Prostate gland (tissue), 2 donors: ENCODE measurements around the gene AAR2. TPM values are rescaled to one million over a fixed set of nuclear protein-coding genes. Genes with fewer than 3 reads are reported as not detected.

Experiments used
- DNase-seq: peaks from one replicate; pipeline ENCODE4 v3.0.0-alpha.2; 2019; ENCODE audit warnings: low spot score
- H3K27ac ChIP-seq, 2 donors: fragments of 200-600 bp; sonication (generic); 2 replicates each; pipeline ENCODE4 v1.5.1; 2017 to 2019
- H3K27me3 ChIP-seq: fragments of 200-600 bp; sonication (generic); replicated peaks from 2 replicates; pipeline ENCODE4 v1.5.1; 2019; ENCODE audit not compliant: insufficient read depth
- H3K36me3 ChIP-seq, 2 donors: fragments of 200-600 bp; sonication (generic); 1 replicate in 1 of 2; 2 replicates in 1 of 2; pipeline versions ENCODE4 v1.5.1 to v1.8.1; 2017 to 2019
- H3K4me1 ChIP-seq: fragments of 200-600 bp; sonication (generic); replicated peaks from 2 replicates; pipeline ENCODE4 v1.5.1; 2019
- H3K4me3 ChIP-seq, 2 donors: fragments of 200-600 bp; sonication (generic); 2 replicates each; pipeline ENCODE4 v1.5.1; 2017 to 2019
- H3K9me3 ChIP-seq: fragments of 200-600 bp; sonication (generic); 2 replicates; pipeline ENCODE4 v1.5.1; 2017
- POLR2A ChIP-seq: fragments of 450-650 bp; IDR thresholded peaks from one replicate; pipeline ENCODE4 v1.6.1; 2016; ENCODE audit warnings: antibody characterized with exemption, mild to moderate bottlenecking
- POLR2AphosphoS5 ChIP-seq: sonication (generic); formaldehyde crosslinking; IDR thresholded peaks from one replicate; pipeline ENCODE4 v1.6.1; 2017; ENCODE audit warnings: antibody characterized with exemption
- WGBS: methylation state at CpG from one replicate; pipeline ENCODE4 v1.1.5; 2018; 5-methylcytosine and 5-hydroxymethylcytosine counted together
- intact Hi-C: fragments of 100-400 bp; cut with DNase I; formaldehyde crosslinking; loops from one replicate; pipeline ENCODE4 v1.14.2; 2022
- total RNA-seq, 2 donors: library from RNA; depleted of rRNA; stranded (reverse); fragments of >200 nt; gene quantifications; one replicate each; pipeline ENCODE4 v1.1.0, GENCODE V29; 2016
- TF ChIP-seq, protein P1 (sequence below), 4 experiments: fragments of 200-600 bp in 2 of 4; fragments of 450-650 bp in 2 of 4; sonication (generic) in 2 of 4; IDR thresholded peaks; 1 replicate in 3 of 4; 2 replicates in 1 of 4; pipeline ENCODE4 v1.5.1; 2016 to 2019; ENCODE audit warnings: antibody characterized with exemption in 4 of 4, mild to moderate bottlenecking in 2 of 4, moderate library complexity in 2 of 4

Gene AAR2
- total RNA-seq, 2 donors from 2014 or later: 34.7 to 44.6 TPM

DNA sequence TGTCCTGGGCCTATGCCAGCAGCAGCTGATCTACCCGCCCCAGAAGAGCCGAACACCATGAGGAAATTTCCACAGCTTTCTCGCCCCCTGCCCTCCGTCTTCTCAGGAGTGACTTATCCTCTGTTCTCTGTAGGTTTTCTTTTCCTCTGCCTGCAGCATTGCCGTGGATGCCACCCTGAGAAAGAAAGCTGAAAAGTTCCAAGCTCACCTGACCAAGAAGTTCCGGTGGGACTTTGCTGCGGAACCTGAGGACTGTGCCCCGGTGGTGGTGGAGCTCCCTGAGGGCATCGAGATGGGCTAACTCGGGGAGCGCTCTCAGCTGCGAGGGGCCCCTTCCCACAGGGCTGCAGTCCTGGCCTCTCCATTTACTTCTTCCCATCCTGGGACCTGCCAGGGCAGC, 19.2 kb downstream of the AAR2 start:
- H3K4me1 ChIP-seq: no peaks in the 10 kb centered on the region
- H3K9me3 ChIP-seq: no peaks in the 10 kb centered on the region
- no peak overlapping the region for H3K27ac ChIP-seq
- DNase-seq: no peak
- WGBS: 92% methylated on average over 12 of the region's 12 CpGs
- intact Hi-C loops: no loop called here
- no peak for TF ChIP-seq POLR2A
- TF ChIP-seq, protein P1, sequence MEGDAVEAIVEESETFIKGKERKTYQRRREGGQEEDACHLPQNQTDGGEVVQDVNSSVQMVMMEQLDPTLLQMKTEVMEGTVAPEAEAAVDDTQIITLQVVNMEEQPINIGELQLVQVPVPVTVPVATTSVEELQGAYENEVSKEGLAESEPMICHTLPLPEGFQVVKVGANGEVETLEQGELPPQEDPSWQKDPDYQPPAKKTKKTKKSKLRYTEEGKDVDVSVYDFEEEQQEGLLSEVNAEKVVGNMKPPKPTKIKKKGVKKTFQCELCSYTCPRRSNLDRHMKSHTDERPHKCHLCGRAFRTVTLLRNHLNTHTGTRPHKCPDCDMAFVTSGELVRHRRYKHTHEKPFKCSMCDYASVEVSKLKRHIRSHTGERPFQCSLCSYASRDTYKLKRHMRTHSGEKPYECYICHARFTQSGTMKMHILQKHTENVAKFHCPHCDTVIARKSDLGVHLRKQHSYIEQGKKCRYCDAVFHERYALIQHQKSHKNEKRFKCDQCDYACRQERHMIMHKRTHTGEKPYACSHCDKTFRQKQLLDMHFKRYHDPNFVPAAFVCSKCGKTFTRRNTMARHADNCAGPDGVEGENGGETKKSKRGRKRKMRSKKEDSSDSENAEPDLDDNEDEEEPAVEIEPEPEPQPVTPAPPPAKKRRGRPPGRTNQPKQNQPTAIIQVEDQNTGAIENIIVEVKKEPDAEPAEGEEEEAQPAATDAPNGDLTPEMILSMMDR (IDR thresholded peaks at IDR 0.05): no peak
- H3K27me3 ChIP-seq: no peaks in the 10 kb centered on the region
- peaks cover 0 to 7% of the 10 kb centered on the region in 2 donors for H3K36me3 ChIP-seq
- H3K4me3 ChIP-seq: no peak overlapping the region

DNA sequence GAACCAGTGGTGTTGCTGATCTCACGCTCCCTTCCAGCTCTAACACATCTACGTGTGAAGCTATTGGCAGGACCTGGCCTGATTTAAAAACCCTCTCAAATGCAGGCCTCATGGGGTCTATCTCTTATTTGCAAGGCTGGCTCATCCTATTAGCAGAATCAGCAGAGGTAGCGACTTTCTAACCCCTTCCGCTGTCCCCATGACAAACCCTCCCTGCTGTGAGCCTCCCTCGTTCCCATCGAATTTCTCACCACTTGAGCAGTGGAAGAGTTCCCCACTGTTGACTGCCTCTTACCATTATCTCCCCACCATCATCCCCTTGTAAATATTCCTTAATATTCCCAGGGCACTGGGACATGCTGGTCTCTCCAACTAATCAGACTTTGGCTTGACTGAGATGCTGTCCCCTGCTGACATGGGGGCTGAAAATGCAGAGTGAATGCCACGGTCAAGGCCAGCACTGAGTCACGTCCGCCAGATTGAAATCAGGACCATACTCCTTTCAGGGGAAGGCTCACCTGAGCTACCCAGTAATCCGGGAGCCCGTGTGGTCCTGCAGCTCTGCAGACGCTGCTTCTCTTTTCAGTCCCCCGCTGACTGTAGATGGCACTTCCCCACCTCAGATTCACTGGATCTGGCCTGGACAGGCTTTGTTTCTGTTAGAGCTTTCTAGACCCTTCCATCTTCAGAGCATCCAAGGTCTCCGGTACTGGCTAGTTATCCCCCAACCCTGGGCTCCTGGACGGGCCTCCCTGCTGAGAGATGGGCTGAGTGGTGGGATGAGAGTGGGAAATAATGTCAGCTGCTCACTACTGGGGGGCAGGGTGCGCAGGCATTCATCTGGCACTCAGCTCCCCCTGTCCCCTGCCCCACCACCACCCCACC, 23.1 kb downstream of the AAR2 start:
- Histone ChIP-seq H3K27ac (no peak overlapping the region), H3K4me1 (no peaks in the 10 kb centered on the region), H3K4me3 (no peak overlapping the region), H3K36me3 (peaks cover 0 to 7% of the 10 kb centered on the region in 2 donors), H3K9me3 (no peaks in the 10 kb centered on the region), H3K27me3 (no peaks in the 10 kb centered on the region)
- intact Hi-C loops: no loop called here
- 64% methylated on average over 16 of the region's 16 CpGs for WGBS
- no peak for DNase-seq
- TF ChIP-seq POLR2AphosphoS5: no peak

DNA sequence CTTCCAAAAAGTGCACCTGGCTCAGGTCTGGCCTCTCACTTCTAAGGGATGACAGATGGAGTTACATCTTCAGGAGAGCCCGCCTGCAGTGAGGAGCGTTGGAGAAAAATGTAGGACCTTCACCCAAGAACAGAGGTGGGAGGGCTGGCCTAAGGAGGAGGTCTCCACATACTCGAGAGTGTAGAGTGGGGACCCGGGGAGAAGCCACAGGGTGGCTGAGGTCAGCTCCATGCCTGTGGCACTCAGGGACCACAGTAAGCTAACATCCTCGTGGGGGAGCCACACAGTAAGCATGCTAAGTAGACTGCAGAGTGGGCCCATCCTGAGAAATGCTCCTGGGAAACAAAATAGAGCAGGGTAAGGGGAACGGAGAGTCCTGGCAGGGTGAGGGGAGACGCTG, 24.0 kb downstream of the AAR2 start:
- Histone ChIP-seq H3K36me3 (peaks cover 0 to 7% of the 10 kb centered on the region in 2 donors), H3K27me3 (no peaks in the 10 kb centered on the region), H3K27ac (no peak overlapping the region), H3K4me1 (no peaks in the 10 kb centered on the region), H3K4me3 (no peak overlapping the region), H3K9me3 (no peaks in the 10 kb centered on the region)
- no peak for DNase-seq
- TF ChIP-seq POLR2A: no peak
- TF ChIP-seq POLR2AphosphoS5: no peak
- TF ChIP-seq, protein P1 (IDR thresholded peaks at IDR 0.05): no peak
- intact Hi-C loops: no loop called here
- WGBS: 64% methylated on average over 7 of the region's 7 CpGs

DNA sequence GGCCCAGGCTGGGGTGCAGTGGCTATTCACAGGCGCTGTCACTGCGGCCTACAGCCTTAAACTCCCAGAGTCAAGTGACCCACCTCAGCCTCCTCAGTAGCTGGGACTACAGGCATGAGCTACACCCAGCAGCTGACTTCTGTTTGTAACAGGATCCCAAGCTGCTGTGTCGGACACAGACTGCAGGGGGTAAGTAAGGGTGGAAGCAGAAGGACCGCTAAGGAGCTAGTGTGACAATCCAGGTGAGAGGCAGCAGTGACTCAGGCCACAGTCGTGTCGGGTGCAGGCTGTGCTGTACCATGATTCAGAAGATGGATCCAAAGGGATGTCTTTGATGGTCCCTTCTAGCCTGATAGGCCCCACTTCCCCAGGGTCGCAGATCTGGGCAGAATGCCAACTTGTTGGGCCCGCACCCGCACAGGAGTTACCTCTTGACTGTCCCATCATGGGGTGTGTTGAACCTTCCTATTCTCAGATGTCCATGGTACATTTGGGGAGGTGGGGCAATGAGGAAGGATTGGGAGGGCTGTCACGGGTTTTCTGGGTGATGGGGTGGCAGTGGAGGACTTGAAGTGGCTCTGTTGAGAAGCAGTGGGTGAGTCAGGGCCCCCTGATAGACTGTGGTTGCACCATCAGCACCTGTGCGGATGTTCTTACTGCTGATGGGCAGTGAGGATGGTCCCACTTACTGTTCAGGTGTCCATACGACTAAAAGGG, 25.3 kb downstream of the AAR2 start:
- intact Hi-C loops: no loop called here
- TF ChIP-seq POLR2A: no peak
- no peak for TF ChIP-seq POLR2AphosphoS5
- TF ChIP-seq, protein P1 (IDR thresholded peaks at IDR 0.05): no peak
- Histone ChIP-seq H3K27ac (no peak overlapping the region), H3K9me3 (no peaks in the 10 kb centered on the region), H3K4me1 (no peaks in the 10 kb centered on the region), H3K27me3 (no peaks in the 10 kb centered on the region), H3K36me3 (no peaks in the 10 kb centered on the region), H3K4me3 (no peak overlapping the region)
- no peak for DNase-seq
- 81% methylated on average over 12 of the region's 12 CpGs for WGBS

DNA sequence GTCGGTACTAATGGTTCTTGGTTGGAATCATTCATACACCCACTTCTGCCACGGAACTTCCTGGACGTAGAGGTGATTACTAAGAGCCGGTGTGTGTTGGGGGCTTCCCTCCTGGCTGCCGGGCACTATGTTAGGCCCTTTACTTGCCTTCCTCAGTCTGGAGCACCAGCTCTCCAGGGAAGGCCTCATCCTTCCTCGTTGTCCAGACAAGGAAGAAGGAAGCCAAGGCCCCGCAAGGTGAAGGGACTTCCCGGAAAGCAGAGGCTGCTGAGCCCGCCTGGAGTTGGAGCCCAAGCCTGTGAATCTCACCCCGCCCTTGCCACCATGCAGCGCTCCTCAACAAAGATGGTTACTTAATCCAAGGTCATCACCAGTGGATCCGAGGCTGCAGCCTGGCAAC, 26.2 kb downstream of the AAR2 start:
- Histone ChIP-seq H3K4me3 (no peak overlapping the region), H3K4me1 (no peaks in the 10 kb centered on the region), H3K36me3 (no peaks in the 10 kb centered on the region), H3K27me3 (no peaks in the 10 kb centered on the region), H3K27ac (no peak overlapping the region), H3K9me3 (no peaks in the 10 kb centered on the region)
- no peak for DNase-seq
- TF ChIP-seq POLR2AphosphoS5 (no peak), POLR2A (no peak)
- TF ChIP-seq, protein P1 (IDR thresholded peaks at IDR 0.05): no peak
- WGBS: 93% methylated on average over 12 of the region's 12 CpGs
- intact Hi-C loops: no loop called here
